AG04450 (cell line): ENCODE results near the gene MKLN1. TPM values are rescaled to one million over a fixed set of nuclear protein-coding genes. Genes with fewer than 3 reads are reported as not detected.

ENCODE experiments used
- CTCF ChIA-PET: fragments of 300-600, 350-600 bp; formaldehyde crosslinking; extraction: SDS; loops from one replicate; lab custom pipeline; 2022; ENCODE audit warnings: antibody characterized with exemption, inconsistent platforms; lab: Charles Lee
- POLR2A ChIA-PET: fragments of 350-600 bp; formaldehyde crosslinking; extraction: SDS; loops from one replicate; lab custom pipeline; 2021; ENCODE audit warnings: antibody characterized with exemption, inconsistent platforms; lab: Yijun Ruan, JAX
- DNase-seq: peaks from one replicate; pipeline ENCODE4 v3.0.0-alpha.2; 2011; ENCODE audit warnings: low read depth, low spot score
- H3K27ac ChIP-seq: one replicate; pipeline ENCODE4 v1.5.1; 2012; ENCODE audit warnings: low read depth, low read length, control low read depth
- H3K27me3 ChIP-seq: one replicate; pipeline ENCODE4 v1.6.0; 2012; ENCODE audit warnings: low read length; ENCODE audit not compliant: control insufficient read depth, insufficient read depth
- H3K4me3 ChIP-seq: 2 replicates; pipeline ENCODE4 v1.5.1; 2011; ENCODE audit warnings: mild to moderate bottlenecking, low read depth, low read length, control low read depth
- H3K9me3 ChIP-seq: 2 replicates; pipeline ENCODE4 v1.5.1; 2012; ENCODE audit warnings: low read length; ENCODE audit not compliant: control insufficient read depth, insufficient read depth
- polyA plus RNA-seq: library from polyadenylated mRNA; depleted of rRNA; stranded (reverse); fragments of >200 nt; gene quantifications from 2 replicates; pipeline ENCODE4 v1.2.3, GENCODE V29; 2011
- TF ChIP-seq, protein P1 (sequence below): IDR thresholded peaks from 2 replicates; pipeline ENCODE4 v1.5.1; 2011; ENCODE audit warnings: low read depth, low read length, control low read depth, inconsistent platforms

The MKLN1 gene
- polyA plus RNA-seq, 1 experiment = 56.8 TPM

DNA sequence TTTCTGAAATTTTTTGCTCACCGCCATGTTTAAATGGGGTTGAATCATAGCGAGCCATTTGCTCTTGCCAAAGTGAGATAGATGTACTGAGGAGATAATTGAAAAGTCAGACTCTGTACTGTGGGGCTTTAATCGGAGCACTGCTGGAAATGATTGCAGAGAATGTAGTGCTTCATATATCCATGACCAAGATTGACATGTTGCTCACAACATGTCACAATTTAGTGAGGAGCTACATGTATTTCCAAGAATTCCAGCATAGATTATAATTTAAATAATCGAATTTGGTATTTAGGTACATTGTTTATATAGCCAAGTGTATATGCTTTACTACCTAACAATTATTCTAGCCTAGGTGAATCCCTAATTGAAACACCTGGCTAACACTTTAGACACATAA is 162.2 kb downstream of the MKLN1 start:
- no peak for DNase-seq
- Histone ChIP-seq H3K9me3 (no peaks in the 10 kb centered on the region), H3K27me3 (no peaks in the 10 kb centered on the region), H3K27ac (no peak overlapping the region), H3K4me3 (no peak overlapping the region)
- POLR2A ChIA-PET = no interaction called here
- TF ChIP-seq, protein P1, sequence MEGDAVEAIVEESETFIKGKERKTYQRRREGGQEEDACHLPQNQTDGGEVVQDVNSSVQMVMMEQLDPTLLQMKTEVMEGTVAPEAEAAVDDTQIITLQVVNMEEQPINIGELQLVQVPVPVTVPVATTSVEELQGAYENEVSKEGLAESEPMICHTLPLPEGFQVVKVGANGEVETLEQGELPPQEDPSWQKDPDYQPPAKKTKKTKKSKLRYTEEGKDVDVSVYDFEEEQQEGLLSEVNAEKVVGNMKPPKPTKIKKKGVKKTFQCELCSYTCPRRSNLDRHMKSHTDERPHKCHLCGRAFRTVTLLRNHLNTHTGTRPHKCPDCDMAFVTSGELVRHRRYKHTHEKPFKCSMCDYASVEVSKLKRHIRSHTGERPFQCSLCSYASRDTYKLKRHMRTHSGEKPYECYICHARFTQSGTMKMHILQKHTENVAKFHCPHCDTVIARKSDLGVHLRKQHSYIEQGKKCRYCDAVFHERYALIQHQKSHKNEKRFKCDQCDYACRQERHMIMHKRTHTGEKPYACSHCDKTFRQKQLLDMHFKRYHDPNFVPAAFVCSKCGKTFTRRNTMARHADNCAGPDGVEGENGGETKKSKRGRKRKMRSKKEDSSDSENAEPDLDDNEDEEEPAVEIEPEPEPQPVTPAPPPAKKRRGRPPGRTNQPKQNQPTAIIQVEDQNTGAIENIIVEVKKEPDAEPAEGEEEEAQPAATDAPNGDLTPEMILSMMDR = no peak
- CTCF ChIA-PET = interaction anchor here (0.8 to 1.6 kb wide), 4 partner anchors 11 to 421 kb away, joined by 3 to 4 read pairs (median 4); no protein-coding TSS in a partner anchor

DNA sequence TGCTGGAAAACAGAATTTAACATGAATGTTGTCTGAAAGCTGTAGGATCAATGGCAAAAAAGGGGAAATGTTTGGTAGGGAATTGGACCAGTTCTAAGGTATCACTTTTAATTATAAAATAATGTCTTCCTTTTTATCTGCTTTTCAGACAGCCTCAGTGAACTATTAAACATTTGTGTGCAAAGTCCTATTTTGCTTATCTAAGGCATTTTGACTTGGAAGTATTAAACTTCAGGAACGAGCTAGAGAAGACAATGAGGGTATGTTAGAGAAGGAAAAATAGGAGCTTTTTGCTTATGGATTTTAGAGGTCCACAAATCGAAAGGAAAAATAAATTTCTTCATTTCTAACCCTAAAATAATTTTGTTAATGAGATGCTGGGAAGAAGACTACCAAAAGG is 165.4 kb downstream of the MKLN1 start:
- no peaks in the 10 kb centered on the region for H3K9me3 ChIP-seq
- no peaks in the 10 kb centered on the region for H3K27me3 ChIP-seq
- TF ChIP-seq, protein P1 = no peak
- no peak overlapping the region for H3K4me3 ChIP-seq
- no peak overlapping the region for H3K27ac ChIP-seq
- POLR2A ChIA-PET = no interaction called here
- CTCF ChIA-PET = interaction anchor here (0.7 to 3.9 kb wide), 4 partner anchors 14 to 162 kb away, joined by 5 to 13 read pairs (median 6); no protein-coding TSS in a partner anchor
- no peak for DNase-seq

DNA sequence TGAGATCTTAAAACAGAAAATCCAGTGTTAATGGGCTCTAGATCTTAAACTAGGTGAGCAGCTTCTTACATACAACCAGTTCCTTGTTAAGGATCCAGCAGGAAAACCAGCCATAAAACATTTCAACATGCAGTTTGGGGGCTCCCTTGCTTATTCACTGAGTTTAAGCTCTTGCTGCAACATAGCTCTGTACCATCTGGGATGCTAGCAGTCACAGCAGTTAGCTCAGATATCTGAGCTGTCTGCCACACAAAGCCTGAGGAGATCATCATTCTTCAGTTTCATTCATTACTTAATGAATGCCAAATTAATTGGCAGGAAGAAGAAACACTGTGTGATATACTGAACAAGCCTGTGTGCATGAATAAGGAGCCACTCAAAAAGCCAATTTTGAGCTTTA is 165.9 kb downstream of the MKLN1 start:
- no peak overlapping the region for H3K4me3 ChIP-seq
- no peak overlapping the region for H3K27ac ChIP-seq
- CTCF ChIA-PET = interaction anchor here (0.5 to 3.9 kb wide), 4 partner anchors 14 to 407 kb away, joined by 5 to 13 read pairs (median 6); no protein-coding TSS in a partner anchor
- DNase-seq = no peak
- H3K27me3 ChIP-seq = no peaks in the 10 kb centered on the region
- no peaks in the 10 kb centered on the region for H3K9me3 ChIP-seq
- POLR2A ChIA-PET = no interaction called here
- TF ChIP-seq, protein P1 = no peak

DNA sequence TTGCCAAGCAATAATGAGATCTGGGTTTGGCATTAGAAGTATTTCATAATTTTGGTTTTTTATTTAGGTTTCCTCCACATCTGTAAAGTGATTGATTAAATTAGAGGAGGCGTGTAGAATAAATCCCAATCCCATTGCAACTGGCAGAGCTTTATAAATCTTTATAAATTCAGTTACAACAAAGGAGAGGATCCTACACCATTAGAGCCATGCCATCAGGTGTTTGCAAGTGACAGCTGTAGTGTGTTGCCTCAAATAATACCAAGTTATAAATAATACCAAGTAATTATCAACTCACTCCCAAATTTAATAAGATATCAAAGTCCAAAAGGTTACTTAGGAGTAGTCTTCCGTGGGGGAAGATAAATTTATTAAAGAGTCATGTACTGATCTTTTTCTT is 166.5 kb downstream of the MKLN1 start:
- TF ChIP-seq, protein P1 = no peak
- CTCF ChIA-PET = interaction anchor here (2.1 to 3.9 kb wide), 2 partner anchors 13 to 161 kb away, joined by 5 to 13 read pairs; no protein-coding TSS in a partner anchor
- H3K9me3 ChIP-seq = no peaks in the 10 kb centered on the region
- no peak for DNase-seq
- no peak overlapping the region for H3K4me3 ChIP-seq
- no peak overlapping the region for H3K27ac ChIP-seq
- POLR2A ChIA-PET = no interaction called here
- no peaks in the 10 kb centered on the region for H3K27me3 ChIP-seq

DNA sequence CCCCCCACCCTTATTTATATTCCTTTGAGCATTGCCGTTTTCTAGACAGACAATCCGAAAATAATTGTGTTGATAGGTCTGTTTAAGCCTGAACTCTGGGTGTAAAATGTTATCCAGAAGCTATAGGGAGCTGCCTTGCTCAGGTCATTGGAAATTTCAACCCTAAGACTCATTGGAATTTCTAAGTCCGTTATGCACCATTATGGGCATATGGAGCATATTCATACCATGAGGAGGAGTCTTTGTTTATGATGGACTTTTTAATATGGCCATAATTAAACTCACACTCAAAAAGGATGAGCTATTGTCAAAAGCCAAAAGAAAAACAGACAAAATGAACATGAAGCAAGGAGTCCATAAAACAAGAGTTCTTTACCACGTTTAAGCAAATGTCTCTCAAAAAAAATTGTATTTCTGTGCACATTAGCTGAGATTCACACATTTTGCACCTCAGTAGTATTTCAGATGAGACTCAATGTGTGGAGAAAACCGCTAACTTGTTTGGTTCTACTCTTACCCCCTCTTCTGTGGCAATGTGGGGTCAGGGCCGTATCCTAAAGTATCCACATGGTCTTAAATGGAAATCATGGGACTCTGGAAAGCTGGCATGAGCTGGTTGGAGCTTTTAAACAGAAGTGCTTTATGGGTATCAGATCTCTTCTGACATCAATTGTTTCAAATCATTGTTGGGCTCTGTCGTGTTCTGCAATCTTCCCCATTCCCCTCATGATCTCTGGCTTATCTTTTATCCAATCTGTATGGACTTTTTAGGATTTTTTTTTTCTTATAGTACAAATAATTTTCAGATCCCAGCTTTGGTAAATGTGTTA is 168.2 kb downstream of the MKLN1 start:
- Histone ChIP-seq H3K27me3 (no peaks in the 10 kb centered on the region), H3K4me3 (no peak overlapping the region), H3K27ac (no peak overlapping the region), H3K9me3 (no peaks in the 10 kb centered on the region)
- POLR2A ChIA-PET = no interaction called here
- CTCF ChIA-PET = interaction anchor here (0.9 kb wide), 1 partner anchor 17 kb away, joined by 3 read pairs; no protein-coding TSS in a partner anchor
- TF ChIP-seq, protein P1 = no peak
- no peak for DNase-seq
